GM23248 (cell line): ENCODE results near the gene AK8.

ENCODE experiments used
- EZH2 ChIP-seq: fragments of 200-600 bp; sonication (generic); IDR thresholded peaks from 2 replicates; pipeline ENCODE4 v1.6.1; 2018; ENCODE audit warnings: antibody characterized with exemption, mild to moderate bottlenecking; ENCODE audit not compliant: insufficient read depth, poor library complexity, severe bottlenecking
- EZH2phosphoT487 ChIP-seq: fragments of 200-600 bp; sonication (generic); IDR thresholded peaks from 2 replicates; pipeline ENCODE4 v1.6.1; 2018; ENCODE audit warnings: antibody characterized with exemption, moderate library complexity, mild to moderate bottlenecking, low read depth; ENCODE audit not compliant: insufficient read depth

GRCh38 chr9:132887181-132888120 is 9.4 kb upstream of the AK8 start:
- TF ChIP-seq EZH2phosphoT487 (no peak), EZH2 (no peak)
